Measurements from ENCODE around the gene SVOP. TPM values are rescaled to one million over a fixed set of nuclear protein-coding genes. Genes with fewer than 3 reads are reported as not detected.
"Not testable (repeated sequence)": the region's sequence is repeated elsewhere in the genome, so short reads cannot be mapped to it uniquely, and the experiment has no call there.

The SVOP gene
- total and polyA plus RNA-seq, 9 donors: 0.02 to 0.65 (median 0.19) TPM

DNA sequence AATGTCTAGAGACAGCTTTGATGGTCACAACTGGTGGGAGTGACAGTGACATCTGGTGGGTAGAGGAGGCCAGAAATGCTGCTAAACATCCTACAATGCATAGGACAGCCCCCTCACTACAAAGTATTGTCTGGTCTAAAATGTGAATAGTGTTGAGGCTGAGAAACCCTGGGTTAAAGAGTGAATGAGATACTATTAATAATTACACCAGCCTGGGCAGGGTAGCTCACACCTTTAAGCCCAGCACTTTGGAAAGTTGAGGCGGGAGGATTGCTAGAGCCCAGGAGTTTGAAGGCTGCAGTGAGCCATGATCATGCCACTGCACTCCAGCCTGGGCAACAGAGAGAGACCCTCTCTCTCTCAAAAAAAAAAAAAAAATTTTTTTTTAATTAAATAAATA is 11.1 kb downstream of the SVOP start:
- Histone ChIP-seq H3K27ac (ENCODE audit: low read length) (no peak overlapping the region), H3K9me3 (replicated peaks; ENCODE audit: control insufficient read depth, low read depth, low read length) (no peaks in the 10 kb centered on the region), H3K4me1 (ENCODE audit: control insufficient read depth, insufficient read depth, low read length) (no peaks in the 10 kb centered on the region), H3K4me3 (ENCODE audit: low read length) (no peak overlapping the region), H3K36me3 (ENCODE audit: control insufficient read depth, insufficient read depth, low read length) (no peaks in the 10 kb centered on the region), H3K27me3 (ENCODE audit: control insufficient read depth, insufficient read depth, low read length) (peaks cover 4% of the 10 kb centered on the region)
- DNase-seq: no peak
- WGBS (ENCODE audit: insufficient coverage): no CpG with 5 or more reads among the region's 1 CpG

DNA sequence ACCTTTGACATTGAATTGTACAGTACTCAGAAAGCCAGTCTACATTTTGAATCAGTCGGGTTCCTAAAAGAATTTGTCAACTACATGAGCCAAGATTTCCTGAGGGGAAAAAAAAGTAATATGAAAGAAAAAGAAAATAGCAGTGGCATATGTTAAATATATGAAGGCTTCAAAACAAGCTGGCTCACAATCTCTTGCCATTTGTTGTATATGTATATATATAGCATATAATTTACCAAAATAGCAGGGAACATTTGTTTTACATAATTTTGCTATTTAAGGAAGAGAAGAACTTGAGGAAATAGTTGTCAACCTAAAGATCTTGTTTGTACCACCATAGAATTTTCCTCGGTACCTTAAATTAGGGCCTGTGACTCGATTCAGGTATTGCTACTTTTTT is 16.9 kb downstream of the SVOP start:
- no peak for DNase-seq
- WGBS (ENCODE audit: insufficient coverage): no CpG with 5 or more reads among the region's 3 CpGs
- H3K4me1 ChIP-seq (ENCODE audit: control insufficient read depth, insufficient read depth, low read length): no peaks in the 10 kb centered on the region
- no peak overlapping the region for H3K4me3 ChIP-seq (ENCODE audit: low read length)
- H3K9me3 ChIP-seq (replicated peaks; ENCODE audit: control insufficient read depth, low read depth, low read length): no peaks in the 10 kb centered on the region
- H3K36me3 ChIP-seq (ENCODE audit: control insufficient read depth, insufficient read depth, low read length): no peaks in the 10 kb centered on the region
- H3K27me3 ChIP-seq (ENCODE audit: control insufficient read depth, insufficient read depth, low read length): no peaks in the 10 kb centered on the region
- no peak overlapping the region for H3K27ac ChIP-seq (ENCODE audit: low read length)

DNA sequence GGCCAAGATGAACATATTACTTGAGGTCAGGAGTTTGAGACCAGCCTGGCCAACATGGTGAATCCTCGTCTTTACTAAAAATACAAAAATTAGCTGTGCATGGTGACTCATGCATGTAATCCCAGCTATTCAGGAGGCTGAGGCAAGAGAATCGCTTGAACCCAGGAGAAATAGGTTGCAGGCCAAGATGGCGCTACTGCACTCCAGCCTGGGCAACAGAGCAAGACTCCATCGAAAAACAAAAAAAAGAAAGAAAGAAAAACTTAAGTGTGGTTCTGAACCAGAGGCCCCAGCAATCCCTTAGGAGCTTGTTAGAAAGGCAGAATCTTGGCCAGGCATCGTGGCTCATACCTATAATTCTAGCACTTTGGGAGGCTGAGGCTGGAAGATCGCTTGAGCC is 24.5 kb downstream of the SVOP start:
- Histone ChIP-seq H3K9me3 (replicated peaks; ENCODE audit: control insufficient read depth, low read depth, low read length) (no peaks in the 10 kb centered on the region), H3K4me3 (ENCODE audit: low read length) (no peak overlapping the region), H3K27me3 (ENCODE audit: control insufficient read depth, insufficient read depth, low read length) (peaks cover 3% of the 10 kb centered on the region), H3K4me1 (ENCODE audit: control insufficient read depth, insufficient read depth, low read length) (no peaks in the 10 kb centered on the region), H3K36me3 (ENCODE audit: control insufficient read depth, insufficient read depth, low read length) (no peaks in the 10 kb centered on the region), H3K27ac (ENCODE audit: low read length) (no peak overlapping the region)
- WGBS (ENCODE audit: insufficient coverage): 83% methylated on average over 4 of the region's 6 CpGs
- DNase-seq: no peak

DNA sequence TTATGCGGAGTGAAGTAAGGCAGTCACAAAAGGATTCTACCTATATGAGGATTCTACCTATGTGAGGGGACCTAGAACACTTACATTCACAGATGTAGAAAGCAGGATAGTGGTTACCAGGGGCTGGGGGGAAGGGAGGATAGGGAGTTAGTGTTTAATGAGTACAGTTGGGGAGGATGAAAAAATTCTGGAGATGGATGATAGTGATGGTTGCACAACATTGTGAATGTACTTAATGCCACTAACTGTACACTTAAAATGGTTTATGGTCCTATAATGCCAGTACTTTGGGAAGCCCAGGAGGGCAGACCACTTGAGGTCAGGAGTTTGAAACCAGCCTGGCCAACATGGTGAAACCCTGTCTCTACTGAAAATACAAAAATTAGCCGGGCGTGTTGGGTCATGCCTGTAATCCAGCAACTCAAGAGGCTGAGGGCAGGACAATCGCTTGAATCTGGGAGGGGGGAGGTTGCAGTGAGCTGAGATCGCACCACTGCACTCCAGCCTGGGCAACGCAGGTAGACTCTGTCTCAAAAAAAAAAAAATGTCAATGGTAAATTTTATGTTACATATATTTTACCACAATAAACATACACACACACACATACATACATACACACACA is 25.4 kb downstream of the SVOP start:
- 90% methylated on average over 2 of the region's 6 CpGs for WGBS (ENCODE audit: insufficient coverage)
- Histone ChIP-seq H3K36me3 (ENCODE audit: control insufficient read depth, insufficient read depth, low read length) (no peaks in the 10 kb centered on the region), H3K27me3 (ENCODE audit: control insufficient read depth, insufficient read depth, low read length) (peaks cover 5% of the 10 kb centered on the region), H3K27ac (ENCODE audit: low read length) (no peak overlapping the region), H3K4me3 (ENCODE audit: low read length) (no peak overlapping the region), H3K4me1 (ENCODE audit: control insufficient read depth, insufficient read depth, low read length) (no peaks in the 10 kb centered on the region), H3K9me3 (replicated peaks; ENCODE audit: control insufficient read depth, low read depth, low read length) (no peaks in the 10 kb centered on the region)
- no peak for DNase-seq

DNA sequence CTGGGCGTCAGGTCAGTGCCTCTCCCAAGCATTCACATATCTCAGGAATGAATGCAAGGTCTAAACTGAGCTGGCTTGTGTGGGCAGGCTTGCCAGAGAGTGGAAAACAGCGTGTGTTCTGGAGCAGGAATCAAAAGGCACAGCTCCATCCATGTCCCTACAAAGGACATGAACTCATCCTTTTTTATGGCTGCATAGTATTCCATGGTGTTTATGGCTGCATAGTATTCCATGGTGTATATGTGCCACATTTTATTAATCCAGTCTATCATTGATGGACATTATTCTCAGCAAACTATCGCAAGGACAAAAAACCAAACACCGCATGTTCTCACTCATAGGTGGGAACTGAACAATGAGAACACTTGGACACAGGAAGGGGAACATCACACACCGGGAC is 30.8 kb downstream of the SVOP start:
- WGBS (ENCODE audit: insufficient coverage): 100% methylated on average over 1 of the region's 5 CpGs
- not testable (repeated sequence) for H3K27me3 ChIP-seq (ENCODE audit: control insufficient read depth, insufficient read depth, low read length); H3K27ac ChIP-seq (ENCODE audit: low read length); H3K9me3 ChIP-seq (replicated peaks; ENCODE audit: control insufficient read depth, low read depth, low read length); H3K4me3 ChIP-seq (ENCODE audit: low read length); H3K4me1 ChIP-seq (ENCODE audit: control insufficient read depth, insufficient read depth, low read length); DNase-seq; H3K36me3 ChIP-seq (ENCODE audit: control insufficient read depth, insufficient read depth, low read length)

DNA sequence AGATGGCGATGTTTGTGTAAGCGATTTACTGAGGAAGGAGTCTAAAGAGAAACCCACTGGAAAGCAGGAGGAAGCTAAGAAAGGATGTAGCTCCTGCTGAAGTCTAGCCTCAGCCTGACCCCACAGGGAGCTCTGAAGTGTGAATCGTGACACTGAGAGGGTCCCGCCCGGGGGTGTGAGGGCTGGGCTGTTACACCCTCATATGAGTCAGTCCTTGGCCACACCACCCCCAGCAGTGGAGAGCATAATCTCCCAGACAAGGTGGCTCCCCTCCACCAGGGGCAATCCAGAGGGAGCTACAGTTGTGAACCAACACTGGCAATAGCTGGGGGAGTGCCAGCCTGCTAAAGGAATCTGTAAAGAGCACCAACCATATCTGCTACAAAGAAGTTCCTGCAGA is 31.5 kb downstream of the SVOP start:
- Histone ChIP-seq H3K4me3 (ENCODE audit: low read length) (no peak overlapping the region), H3K27ac (ENCODE audit: low read length) (no peak overlapping the region), H3K27me3 (ENCODE audit: control insufficient read depth, insufficient read depth, low read length) (peaks cover 2% of the 10 kb centered on the region), H3K36me3 (ENCODE audit: control insufficient read depth, insufficient read depth, low read length) (no peaks in the 10 kb centered on the region), H3K9me3 (replicated peaks; ENCODE audit: control insufficient read depth, low read depth, low read length) (no peaks in the 10 kb centered on the region), H3K4me1 (ENCODE audit: control insufficient read depth, insufficient read depth, low read length) (no peaks in the 10 kb centered on the region)
- no peak for DNase-seq
- WGBS (ENCODE audit: insufficient coverage): 30% methylated on average over 2 of the region's 5 CpGs

DNA sequence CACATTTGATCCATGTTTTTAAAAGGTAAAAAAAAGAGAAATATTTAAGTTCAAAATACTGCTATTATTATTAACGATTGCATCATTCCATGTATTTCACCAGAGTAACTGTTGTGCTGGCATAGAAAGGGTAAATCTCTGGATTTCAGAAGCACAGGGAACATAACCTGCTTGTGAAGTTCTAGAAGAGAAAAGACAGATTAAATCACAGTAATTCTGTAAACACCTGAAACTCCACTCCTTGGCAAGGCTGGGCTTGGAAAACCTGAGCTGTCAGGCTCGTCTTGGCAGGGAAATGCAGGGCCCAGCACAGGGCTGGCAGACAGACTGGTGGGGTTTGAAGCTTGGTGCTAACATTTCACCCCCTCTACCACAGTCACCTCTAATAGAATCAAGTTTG is 35.1 kb downstream of the SVOP start:
- Histone ChIP-seq H3K4me1 (ENCODE audit: control insufficient read depth, insufficient read depth, low read length) (no peaks in the 10 kb centered on the region), H3K27me3 (ENCODE audit: control insufficient read depth, insufficient read depth, low read length) (no peaks in the 10 kb centered on the region), H3K36me3 (ENCODE audit: control insufficient read depth, insufficient read depth, low read length) (no peaks in the 10 kb centered on the region), H3K9me3 (replicated peaks; ENCODE audit: control insufficient read depth, low read depth, low read length) (no peaks in the 10 kb centered on the region), H3K27ac (ENCODE audit: low read length) (no peak overlapping the region), H3K4me3 (ENCODE audit: low read length) (no peak overlapping the region)
- no peak for DNase-seq
- WGBS (ENCODE audit: insufficient coverage): no CpG with 5 or more reads among the region's 2 CpGs

DNA sequence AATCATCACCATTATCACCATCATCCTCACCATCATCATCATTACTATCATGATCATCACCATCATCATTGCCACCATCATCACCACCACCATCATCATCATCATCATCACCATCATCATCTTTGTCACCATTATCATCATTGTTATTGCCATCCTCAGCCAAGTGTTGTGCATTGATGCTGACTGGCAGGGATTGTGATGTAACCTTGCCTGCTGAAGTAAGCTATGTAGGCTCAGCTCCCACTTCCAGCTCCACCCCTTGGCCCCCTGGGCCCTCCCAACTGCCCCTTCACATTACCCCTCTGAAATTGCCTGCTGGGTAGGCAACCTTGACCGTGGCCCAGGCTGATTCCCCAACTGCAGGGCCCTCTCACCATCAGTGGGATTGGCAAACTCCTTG is 37.6 kb downstream of the SVOP start:
- Histone ChIP-seq H3K27ac (ENCODE audit: low read length) (no peak overlapping the region), H3K36me3 (ENCODE audit: control insufficient read depth, insufficient read depth, low read length) (no peaks in the 10 kb centered on the region), H3K4me1 (ENCODE audit: control insufficient read depth, insufficient read depth, low read length) (no peaks in the 10 kb centered on the region), H3K9me3 (replicated peaks; ENCODE audit: control insufficient read depth, low read depth, low read length) (no peaks in the 10 kb centered on the region), H3K4me3 (ENCODE audit: low read length) (no peak overlapping the region), H3K27me3 (ENCODE audit: control insufficient read depth, insufficient read depth, low read length) (peaks cover 3% of the 10 kb centered on the region)
- WGBS (ENCODE audit: insufficient coverage): 75% methylated on average over 1 of the region's 1 CpG
- no peak for DNase-seq

DNA sequence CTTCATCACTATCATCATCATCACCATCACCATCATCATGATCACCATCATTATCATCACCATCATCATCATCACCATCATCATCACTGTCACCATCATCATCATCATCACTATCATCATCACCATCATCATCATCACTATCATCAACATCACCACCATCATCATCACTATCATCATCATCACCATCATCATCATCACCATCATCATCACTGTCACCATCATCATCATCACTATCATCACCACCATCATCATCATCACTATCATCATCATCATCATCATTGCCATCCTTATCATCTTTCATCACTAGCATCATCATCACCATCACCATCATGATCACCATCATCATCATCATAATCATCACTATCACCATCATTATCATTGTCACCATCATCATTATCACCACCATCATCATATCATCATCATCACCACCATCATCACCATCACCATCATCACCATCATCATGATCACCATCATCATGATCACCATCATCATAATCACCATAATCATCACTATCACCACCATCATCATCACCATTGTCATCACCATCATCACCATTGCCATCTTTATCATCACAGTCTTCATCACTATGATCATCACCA is 38.1 kb downstream of the SVOP start:
- H3K36me3 ChIP-seq (ENCODE audit: control insufficient read depth, insufficient read depth, low read length): no peaks in the 10 kb centered on the region
- no peak for DNase-seq
- no peaks in the 10 kb centered on the region for H3K4me1 ChIP-seq (ENCODE audit: control insufficient read depth, insufficient read depth, low read length)
- no peak overlapping the region for H3K4me3 ChIP-seq (ENCODE audit: low read length)
- H3K27ac ChIP-seq (ENCODE audit: low read length): no peak overlapping the region
- no peaks in the 10 kb centered on the region for H3K9me3 ChIP-seq (replicated peaks; ENCODE audit: control insufficient read depth, low read depth, low read length)
- H3K27me3 ChIP-seq (ENCODE audit: control insufficient read depth, insufficient read depth, low read length): peaks cover 4% of the 10 kb centered on the region

DNA sequence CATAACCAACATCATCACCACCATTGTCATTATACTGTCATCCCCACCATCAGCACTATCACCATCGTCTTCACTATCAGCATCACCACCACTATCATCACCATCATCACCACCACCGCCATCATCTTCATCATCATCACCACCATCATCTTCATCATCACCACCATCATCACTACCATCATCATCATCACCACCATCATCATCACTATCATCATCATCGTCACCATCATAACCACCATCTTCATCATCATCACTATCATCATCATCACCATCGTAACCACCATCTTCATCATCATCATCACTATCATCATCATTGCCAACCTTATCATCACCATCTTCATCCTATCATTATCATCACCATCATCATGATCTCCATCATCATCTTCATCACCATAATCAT is 39.0 kb downstream of the SVOP start:
- H3K36me3 ChIP-seq (ENCODE audit: control insufficient read depth, insufficient read depth, low read length): no peaks in the 10 kb centered on the region
- WGBS (ENCODE audit: insufficient coverage): 95% methylated on average over 4 of the region's 4 CpGs
- peaks cover 4% of the 10 kb centered on the region for H3K27me3 ChIP-seq (ENCODE audit: control insufficient read depth, insufficient read depth, low read length)
- H3K27ac ChIP-seq (ENCODE audit: low read length): no peak overlapping the region
- H3K4me3 ChIP-seq (ENCODE audit: low read length): no peak overlapping the region
- H3K9me3 ChIP-seq (replicated peaks; ENCODE audit: control insufficient read depth, low read depth, low read length): no peaks in the 10 kb centered on the region
- no peak for DNase-seq
- H3K4me1 ChIP-seq (ENCODE audit: control insufficient read depth, insufficient read depth, low read length): no peaks in the 10 kb centered on the region
